ENCODE measurements around the gene MTA3.
A peak's percentile ranks its signal among the peaks of the same experiment; 100 is the strongest.

MTA3 gene

DNA sequence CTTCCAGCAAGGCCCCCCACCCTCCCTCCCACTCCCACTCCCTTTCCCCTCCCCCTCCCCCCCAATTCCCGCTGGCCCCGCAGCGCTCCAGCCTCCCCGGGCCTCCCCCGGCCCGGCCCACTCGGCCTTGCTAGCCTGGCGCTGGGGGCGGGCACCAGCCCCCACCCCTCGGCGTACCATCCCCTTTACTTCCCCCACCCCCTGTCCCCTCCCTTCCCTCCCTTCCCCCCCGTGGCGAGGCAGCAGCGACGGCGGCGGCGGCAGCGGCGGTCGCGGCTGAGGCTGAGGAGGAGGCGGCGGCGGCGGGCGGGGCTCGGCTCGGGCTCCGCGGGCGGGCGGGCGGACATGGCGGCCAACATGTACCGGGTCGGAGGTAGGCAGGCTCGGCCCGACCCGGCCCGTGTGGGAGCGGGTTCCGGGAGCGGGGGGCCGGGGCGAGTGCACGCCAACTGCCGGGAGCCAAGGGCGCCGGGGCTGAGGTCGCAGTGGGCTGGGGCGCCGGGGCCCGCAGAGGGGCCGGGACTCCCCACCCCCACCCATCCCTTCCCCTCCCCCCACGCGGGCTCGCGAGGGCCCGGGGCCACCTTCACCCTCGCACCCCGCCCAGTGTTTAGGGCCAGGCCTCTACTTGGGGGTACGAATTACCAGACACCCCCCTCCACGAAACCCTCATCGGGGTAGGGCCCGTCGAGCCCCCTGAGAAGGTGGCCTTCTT lies at the start of gene MTA3:
Gene MTA3, plus strand, starts transcription at position 232 of the 715 bp plus-strand sequence. Its CDS starts 114 bp downstream, at position 346.
- peak; percentile 44 for DNase-seq (ENCODE audit: insufficient read length, low spot score)

DNA sequence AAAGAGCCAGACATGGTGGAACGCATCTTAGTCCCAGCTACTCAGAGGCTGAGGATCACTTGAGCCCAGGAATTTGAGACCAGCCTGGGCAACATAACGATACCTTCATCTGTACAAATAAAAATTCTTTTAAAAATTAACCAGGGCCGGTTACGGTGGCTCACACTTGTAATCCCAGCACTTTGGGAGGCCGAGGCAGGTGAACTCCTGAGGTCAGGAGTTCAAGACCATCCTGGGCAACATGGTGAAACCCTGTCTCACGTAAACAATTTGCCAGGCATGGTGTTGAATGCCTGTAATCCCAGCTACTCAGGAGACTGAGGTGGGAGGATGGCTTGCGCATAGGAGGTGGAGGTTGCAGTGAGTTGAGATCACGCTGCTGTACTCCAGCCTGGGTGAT lies 48.8 kb upstream of the MTA3 start:
- TF ChIP-seq POLR2A (IDR thresholded peaks at IDR 0.05; ENCODE audit: low read depth, low read length), result no peak
- FAIRE-seq (no peak), DNase-seq (ENCODE audit: insufficient read length, low spot score) (no peak)

More for the DNA sequence above, at the start of gene MTA3:
- no peak for FAIRE-seq
- TF ChIP-seq POLR2A (IDR thresholded peaks at IDR 0.05; ENCODE audit: low read depth, low read length), result 0 out of 2 replicates have a peak, but pooled peaks have one; percentile 26

DNA sequence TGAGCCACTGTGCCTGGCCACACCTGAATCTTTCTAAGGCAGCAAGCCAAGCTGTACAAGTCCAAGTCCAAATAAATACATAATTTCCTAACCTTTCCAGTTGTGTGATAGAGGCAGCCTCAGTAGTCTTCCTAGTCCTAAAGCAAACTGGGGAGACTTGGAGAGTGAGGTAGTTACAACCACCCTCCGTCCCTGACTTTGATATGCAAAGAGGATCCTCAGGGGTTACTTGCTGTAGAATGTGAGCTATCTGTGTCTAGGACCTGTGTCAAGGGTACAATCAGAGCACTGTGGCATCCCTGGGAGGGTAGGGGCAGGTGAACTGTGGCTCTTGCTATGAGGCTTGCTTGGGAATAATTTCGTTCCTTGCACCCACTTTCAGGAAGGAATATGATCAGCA lies 46.4 kb upstream of the MTA3 start:
- no peak for DNase-seq (ENCODE audit: insufficient read length, low spot score)
- FAIRE-seq, result no peak
- no peak for TF ChIP-seq POLR2A (IDR thresholded peaks at IDR 0.05; ENCODE audit: low read depth, low read length)

DNA sequence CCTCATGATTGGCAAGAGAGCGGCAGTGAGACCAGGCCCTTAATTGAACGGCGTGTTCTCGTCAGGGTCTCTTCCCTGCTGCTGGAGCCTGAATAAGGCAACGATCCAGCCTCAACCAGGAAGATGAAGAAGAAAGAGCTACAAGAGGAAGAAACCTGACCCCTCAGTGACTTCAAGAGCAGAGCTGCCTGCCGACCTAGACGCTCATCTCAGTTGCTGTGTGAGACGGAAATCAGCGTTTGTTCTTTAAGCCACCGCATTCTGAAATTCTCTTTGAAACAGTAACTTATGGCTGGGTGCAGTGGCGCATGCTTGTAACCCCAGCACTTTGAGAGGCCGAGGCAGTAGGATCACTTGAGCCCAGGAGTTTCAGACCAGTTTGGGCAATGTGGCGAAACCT lies 45.1 kb upstream of the MTA3 start:
- FAIRE-seq, result no peak

DNA sequence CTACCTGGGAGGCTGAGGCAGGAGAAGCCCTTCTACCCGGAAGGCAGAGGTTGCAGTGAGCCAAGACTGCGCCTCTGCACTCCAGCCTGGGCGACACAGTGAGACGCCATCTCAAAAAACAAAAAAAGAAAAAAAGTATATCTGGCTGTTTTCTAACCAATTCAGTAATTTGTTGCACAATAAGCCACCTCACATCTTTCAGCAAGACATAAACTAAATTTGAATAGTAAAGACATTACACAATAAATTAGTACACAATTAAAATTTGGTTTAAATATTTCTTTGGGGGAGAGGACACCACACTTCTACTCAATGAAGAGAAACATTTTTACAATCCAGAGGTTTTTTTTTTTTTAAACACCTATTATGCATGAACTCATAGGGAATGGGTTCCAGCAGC lies 36.0 kb upstream of the MTA3 start:
- no peak for TF ChIP-seq POLR2A (IDR thresholded peaks at IDR 0.05; ENCODE audit: low read depth, low read length)
- no peak for FAIRE-seq
- no peak for DNase-seq (ENCODE audit: insufficient read length, low spot score)

More for the DNA sequence above, 45.1 kb upstream of the MTA3 start:
- no peak for DNase-seq (ENCODE audit: insufficient read length, low spot score)
- no peak for TF ChIP-seq POLR2A (IDR thresholded peaks at IDR 0.05; ENCODE audit: low read depth, low read length)

DNA sequence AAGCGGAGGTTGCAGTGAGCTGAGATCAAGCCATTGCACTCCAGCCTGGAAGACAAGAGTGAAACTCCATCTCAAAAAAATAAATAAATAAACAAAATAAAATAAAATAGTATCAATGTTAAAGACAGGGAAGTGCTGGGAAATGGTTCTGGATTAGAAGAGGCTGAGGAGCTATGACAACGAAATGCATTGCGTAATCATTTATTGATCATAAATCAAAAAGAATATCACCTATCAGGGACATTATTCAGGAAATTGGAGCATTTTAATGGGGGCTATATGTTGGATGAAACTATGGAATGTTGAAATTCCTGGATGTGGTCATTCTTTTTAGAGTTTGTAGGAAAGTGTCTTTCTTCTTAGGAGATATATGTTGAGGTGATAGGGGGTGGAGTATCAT lies 30.9 kb upstream of the MTA3 start:
- DNase-seq (ENCODE audit: insufficient read length, low spot score) (no peak), FAIRE-seq (no peak)
- no peak for TF ChIP-seq POLR2A (IDR thresholded peaks at IDR 0.05; ENCODE audit: low read depth, low read length)

DNA sequence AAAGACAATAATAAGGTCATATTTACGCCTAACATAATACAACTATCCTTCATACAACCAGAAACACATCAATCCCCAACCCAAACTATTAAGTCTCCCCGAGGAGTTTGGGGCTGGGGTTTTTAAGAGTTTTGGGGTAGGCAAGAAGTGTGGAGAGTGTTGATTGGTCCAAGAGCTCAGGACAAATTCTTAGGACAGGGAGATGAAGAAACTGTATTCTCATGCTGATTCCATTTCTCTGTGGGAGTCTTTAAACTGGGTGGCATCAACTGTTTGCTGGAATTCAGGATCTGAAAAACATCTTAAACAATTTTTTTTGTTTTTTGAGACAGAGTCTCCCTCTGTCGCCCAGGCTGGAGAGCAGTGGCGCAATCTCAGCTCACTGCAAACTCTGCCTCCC lies 25.6 kb upstream of the MTA3 start:
- no peak for FAIRE-seq
- TF ChIP-seq POLR2A (IDR thresholded peaks at IDR 0.05; ENCODE audit: low read depth, low read length), result no peak
- no peak for DNase-seq (ENCODE audit: insufficient read length, low spot score)

DNA sequence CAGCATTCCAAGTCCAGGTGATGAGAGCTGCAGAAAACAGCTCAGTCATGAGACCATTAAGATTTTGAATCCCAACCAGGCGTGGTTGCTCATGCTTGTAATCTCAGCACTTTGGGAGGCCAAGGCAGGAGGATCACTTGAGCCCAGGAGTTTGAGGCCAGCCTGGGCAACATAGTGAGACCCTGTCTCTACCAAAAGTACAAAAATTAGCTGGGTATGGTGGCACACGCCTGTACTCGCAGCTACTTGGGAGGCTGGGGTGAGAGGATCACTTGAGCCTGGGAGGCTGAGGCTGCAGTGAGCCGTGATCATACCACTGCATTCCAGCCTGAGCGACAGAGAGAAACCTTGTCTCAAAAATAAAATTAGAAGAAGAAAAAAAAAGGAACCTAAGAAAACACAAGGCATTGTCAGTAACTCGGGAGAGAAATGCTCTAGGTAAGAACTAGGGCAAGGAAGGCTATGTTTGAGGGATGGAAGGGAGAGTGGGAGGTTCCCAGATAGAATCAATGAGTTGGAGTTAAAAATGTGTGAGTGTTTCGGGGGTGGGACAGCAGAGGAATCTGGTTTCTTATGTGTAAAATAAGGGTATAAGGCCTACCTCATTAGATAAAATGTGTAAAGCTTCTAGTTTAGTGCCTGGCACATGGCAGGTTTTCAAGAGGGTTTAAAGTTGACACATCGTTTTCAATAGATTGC lies 23.3 kb upstream of the MTA3 start:
- TF ChIP-seq POLR2A (IDR thresholded peaks at IDR 0.05; ENCODE audit: low read depth, low read length), result no peak
- FAIRE-seq (no peak), DNase-seq (ENCODE audit: insufficient read length, low spot score) (no peak)

DNA sequence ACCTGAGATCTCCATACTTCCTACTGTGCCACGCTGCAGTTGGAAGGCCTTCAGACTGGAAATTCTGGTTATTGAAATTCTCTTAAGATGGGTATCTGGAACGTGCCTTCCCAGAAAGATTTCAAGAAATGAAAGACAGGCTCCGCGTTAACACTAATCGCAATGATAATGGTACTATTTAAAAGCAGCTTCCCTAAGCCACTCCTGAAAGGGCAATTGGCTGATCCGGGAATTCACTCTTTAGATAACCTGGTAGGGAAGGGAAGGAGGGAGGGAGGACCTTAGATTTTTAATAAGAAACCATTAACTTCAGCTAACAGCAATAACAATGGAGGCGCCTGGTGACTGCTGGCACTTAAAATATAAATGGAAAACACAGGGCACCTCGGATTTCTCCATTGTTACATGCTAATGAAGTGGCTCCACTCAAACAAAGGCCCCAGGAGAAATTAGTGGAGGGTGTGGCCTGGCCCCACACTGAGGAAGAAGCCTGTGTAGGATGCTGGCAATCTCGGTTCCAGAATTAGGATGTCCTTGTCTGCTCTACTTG lies 22.5 kb upstream of the MTA3 start:
- no peak for TF ChIP-seq POLR2A (IDR thresholded peaks at IDR 0.05; ENCODE audit: low read depth, low read length)
- FAIRE-seq, result no peak
- no peak for DNase-seq (ENCODE audit: insufficient read length, low spot score)

DNA sequence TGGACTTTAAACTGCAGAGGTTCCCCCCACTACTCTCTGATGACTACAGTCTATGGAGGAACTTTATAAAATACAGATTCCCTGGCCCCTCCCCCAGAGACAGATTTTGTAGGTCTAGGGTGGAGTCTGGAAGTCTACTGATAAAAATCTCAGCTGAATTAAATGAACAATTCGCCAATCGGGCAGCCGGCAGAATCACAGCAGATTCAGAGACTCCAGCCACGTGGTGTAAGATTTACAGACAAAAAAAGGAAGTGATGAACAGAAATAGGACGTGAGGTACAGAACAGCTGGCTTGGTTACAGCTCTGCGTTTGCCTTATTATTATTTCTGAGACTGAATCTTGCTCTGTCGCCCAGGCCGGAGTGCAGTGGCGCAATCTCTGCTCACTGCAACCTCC lies 21.4 kb upstream of the MTA3 start:
- DNase-seq (ENCODE audit: insufficient read length, low spot score) (no peak), FAIRE-seq (no peak)
- no peak for TF ChIP-seq POLR2A (IDR thresholded peaks at IDR 0.05; ENCODE audit: low read depth, low read length)

DNA sequence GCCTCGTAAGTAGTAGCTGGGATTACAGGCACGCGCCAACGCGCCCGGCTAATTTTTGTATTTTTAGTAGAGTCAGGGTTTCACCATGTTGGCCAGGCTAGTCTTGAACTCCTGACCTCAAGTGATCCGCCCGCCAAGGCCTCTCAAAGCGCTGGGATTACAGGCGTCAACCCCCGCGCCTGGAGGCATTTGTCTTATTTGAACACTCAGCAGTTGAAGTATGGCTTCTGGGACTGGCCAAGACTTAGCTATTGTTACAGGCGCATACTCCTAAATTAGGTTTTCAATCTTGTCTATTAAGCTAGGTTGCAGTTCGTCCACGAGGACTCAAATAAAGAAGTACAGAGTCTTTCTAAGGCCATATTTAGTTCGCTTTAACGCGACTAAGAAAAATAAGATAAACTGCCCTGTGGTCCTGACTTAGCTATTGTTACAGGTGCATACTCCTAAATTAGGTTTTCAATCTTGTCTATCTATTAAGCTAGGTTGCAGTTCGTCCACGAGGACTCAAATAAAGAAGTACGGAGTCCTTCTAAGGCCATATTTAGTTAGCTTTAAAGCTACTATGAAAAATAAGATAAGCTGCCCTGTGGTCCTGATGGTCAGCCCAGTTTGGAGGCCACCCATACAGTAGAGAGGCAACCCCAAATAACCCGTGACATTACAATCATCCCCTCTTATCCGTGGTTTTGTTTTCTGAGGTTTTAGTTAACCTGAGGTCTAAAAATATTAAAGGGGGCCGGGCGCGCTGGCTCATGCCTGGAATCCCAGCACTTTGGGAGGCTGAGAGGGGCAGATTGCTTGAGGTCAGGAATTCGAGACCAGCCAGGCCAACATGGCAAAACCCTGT lies 20.8 kb upstream of the MTA3 start:
- no peak for DNase-seq (ENCODE audit: insufficient read length, low spot score)
- TF ChIP-seq POLR2A (IDR thresholded peaks at IDR 0.05; ENCODE audit: low read depth, low read length), result no peak
- no peak for FAIRE-seq

DNA sequence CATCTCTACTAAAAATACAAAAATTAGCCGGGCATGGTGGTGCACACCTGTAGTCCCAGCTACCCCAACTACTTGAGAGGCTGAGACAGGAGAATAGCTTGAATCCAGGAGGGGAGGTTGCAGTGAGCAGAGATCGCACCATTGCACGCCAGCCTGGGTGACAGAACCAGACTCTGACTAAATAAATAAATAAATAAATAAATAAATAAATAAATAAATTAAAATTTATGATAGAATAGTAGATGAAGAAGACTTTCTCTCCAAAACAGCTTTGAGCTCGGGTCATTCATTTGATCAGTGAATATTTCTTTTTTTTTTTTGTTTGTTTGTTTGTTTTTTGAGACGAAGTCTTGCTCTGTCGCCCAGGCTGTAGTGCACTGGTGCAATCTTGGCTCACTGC lies 17.6 kb upstream of the MTA3 start:
- DNase-seq (ENCODE audit: insufficient read length, low spot score) (no peak), FAIRE-seq (no peak)
- TF ChIP-seq POLR2A (IDR thresholded peaks at IDR 0.05; ENCODE audit: low read depth, low read length), result no peak

DNA sequence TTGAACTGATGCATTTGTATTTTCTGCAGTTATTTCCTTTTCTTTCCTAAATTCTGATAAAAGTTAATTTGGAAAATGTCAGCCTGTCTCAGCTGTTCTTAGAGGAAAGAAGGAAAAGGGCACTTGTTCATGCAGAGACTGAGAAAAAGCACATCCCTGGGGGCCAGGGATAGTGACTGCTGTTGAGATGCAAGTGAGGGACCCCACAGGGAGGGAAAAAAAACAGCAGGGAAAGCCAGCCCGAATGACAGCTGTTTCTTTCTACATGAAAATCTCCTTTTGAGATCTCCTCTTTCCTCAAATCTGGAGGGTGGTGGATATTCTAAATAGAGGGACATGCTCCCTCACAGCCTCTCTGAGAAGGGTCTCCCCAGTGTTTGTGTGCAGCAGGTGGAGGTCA lies 14.0 kb upstream of the MTA3 start:
- no peak for DNase-seq (ENCODE audit: insufficient read length, low spot score)
- FAIRE-seq, result no peak
- no peak for TF ChIP-seq POLR2A (IDR thresholded peaks at IDR 0.05; ENCODE audit: low read depth, low read length)

DNA sequence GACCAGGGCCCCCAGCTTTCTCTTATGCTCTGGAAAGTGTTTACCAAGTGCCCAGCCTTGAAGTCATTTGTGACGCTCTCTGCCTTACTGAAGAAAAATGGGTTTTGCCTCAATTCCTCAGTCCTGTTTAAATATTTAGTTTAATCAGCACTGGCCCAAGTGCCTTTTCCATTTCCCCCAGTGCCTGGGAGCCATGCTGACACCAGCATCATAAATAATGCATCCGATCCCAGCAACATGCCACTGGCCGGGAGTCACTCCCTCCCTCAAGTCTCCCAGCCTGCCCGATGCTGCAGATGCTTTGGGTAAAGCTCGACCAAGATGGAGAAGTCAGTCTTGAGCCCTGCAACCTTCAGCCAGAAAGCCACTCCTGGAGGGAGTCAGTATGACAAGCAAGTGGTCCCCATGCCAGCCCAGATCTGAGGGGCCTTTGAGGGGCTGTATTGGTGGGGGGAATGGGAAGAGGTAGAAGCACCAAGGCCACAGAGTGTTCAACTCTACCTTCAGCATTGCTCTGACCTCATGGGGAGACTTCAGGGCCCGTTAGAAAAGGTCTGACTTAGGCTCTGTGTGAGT lies 12.0 kb upstream of the MTA3 start:
- FAIRE-seq (no peak), DNase-seq (ENCODE audit: insufficient read length, low spot score) (no peak)
- no peak for TF ChIP-seq POLR2A (IDR thresholded peaks at IDR 0.05; ENCODE audit: low read depth, low read length)

Data from H54 (cell line).